Mucosa of rectum (tissue), 2 donors: Measurements from ENCODE around the gene ZBTB43.

Experiments
- H3K27ac ChIP-seq, 2 donors: one replicate each; pipeline ENCODE4 v1.7.0; 2013; ENCODE audit warnings: inconsistent platforms in 2 of 2, low read depth in 2 of 2, low read length in 2 of 2
- H3K27me3 ChIP-seq, 2 donors: one replicate each; pipeline ENCODE4 v1.7.0; 2013; ENCODE audit warnings: low read length in 2 of 2; ENCODE audit not compliant: control insufficient read depth in 2 of 2, insufficient read depth in 2 of 2
- H3K36me3 ChIP-seq, 2 donors: one replicate each; pipeline ENCODE4 v1.7.0; 2013; ENCODE audit warnings: low read length in 2 of 2; ENCODE audit not compliant: control insufficient read depth in 2 of 2, insufficient read depth in 2 of 2
- H3K4me1 ChIP-seq, 2 donors: one replicate each; pipeline ENCODE4 v1.7.0; 2013; ENCODE audit warnings: low read length in 2 of 2, mild to moderate bottlenecking in 1 of 2; ENCODE audit not compliant: control insufficient read depth in 2 of 2, insufficient read depth in 2 of 2
- H3K4me3 ChIP-seq, 2 donors: one replicate each; pipeline ENCODE4 v1.7.0; 2013; ENCODE audit warnings: low read length in 2 of 2
- H3K9ac ChIP-seq, 2 donors: one replicate each; pipeline ENCODE4 v1.7.0; 2013; ENCODE audit warnings: low read length in 2 of 2, low read depth in 1 of 2, mild to moderate bottlenecking in 1 of 2
- H3K9me3 ChIP-seq, 2 donors: one replicate each; pipeline ENCODE4 v1.7.0; 2013; ENCODE audit warnings: low read length in 2 of 2; ENCODE audit not compliant: control insufficient read depth in 2 of 2
- donor health status: healthy.
- donor health status: Normal muscosa, but diverticular disease.

Gene ZBTB43

GRCh38 chr9:126862104-126862761 lies 57.4 kb downstream of the ZBTB43 start:
- Histone ChIP-seq H3K27me3 (peaks cover 0 to 3% of the 10 kb centered on the region in 2 donors), H3K9me3 (no peaks in the 10 kb centered on the region), H3K36me3 (peaks cover 8 to 11% of the 10 kb centered on the region in 2 donors), H3K9ac (peak overlapping the region; percentile 49 to 84), H3K4me1 (peaks cover 21 to 23% of the 10 kb centered on the region in 2 donors), H3K27ac (peak overlapping the region; percentile 34 to 84), H3K4me3 (peak overlapping the region; percentile 31 to 88)

- Histone ChIP-seq H3K4me3 (no peak overlapping the region), H3K36me3 (peaks cover 16 to 20% of the 10 kb centered on the region in 2 donors), H3K4me1 (peaks cover 21 to 22% of the 10 kb centered on the region in 2 donors)
These were observed 59.9 kb downstream of the ZBTB43 start for GRCh38 chr9:126864771-126865170.

GRCh38 chr9:126869368-126869767 lies 64.5 kb downstream of the ZBTB43 start:
- H3K4me1 ChIP-seq = no peaks in the 10 kb centered on the region
- no peak overlapping the region for H3K4me3 ChIP-seq
- peaks cover 10 to 15% of the 10 kb centered on the region in 2 donors for H3K36me3 ChIP-seq
- no peaks in the 10 kb centered on the region for H3K9me3 ChIP-seq
- H3K9ac ChIP-seq = no peak overlapping the region
- no peaks in the 10 kb centered on the region for H3K27me3 ChIP-seq
- H3K27ac ChIP-seq = no peak overlapping the region

More at GRCh38 chr9:126864771-126865170, 59.9 kb downstream of the ZBTB43 start:
- H3K9me3 ChIP-seq = no peaks in the 10 kb centered on the region
- no peaks in the 10 kb centered on the region for H3K27me3 ChIP-seq
- H3K27ac ChIP-seq = no peak overlapping the region
- H3K9ac ChIP-seq = no peak overlapping the region

GRCh38 chr9:126872516-126872915 lies 67.7 kb downstream of the ZBTB43 start:
- no peaks in the 10 kb centered on the region for H3K27me3 ChIP-seq
- no peak overlapping the region for H3K4me3 ChIP-seq
- H3K27ac ChIP-seq = no peak overlapping the region
- peaks cover 8 to 9% of the 10 kb centered on the region in 2 donors for H3K36me3 ChIP-seq
- H3K4me1 ChIP-seq = no peaks in the 10 kb centered on the region
- H3K9ac ChIP-seq = no peak overlapping the region
- no peaks in the 10 kb centered on the region for H3K9me3 ChIP-seq

- Histone ChIP-seq H3K36me3 (peaks cover 5 to 6% of the 10 kb centered on the region in 2 donors), H3K4me3 (no peak overlapping the region), H3K4me1 (no peaks in the 10 kb centered on the region), H3K27me3 (no peaks in the 10 kb centered on the region), H3K9me3 (no peaks in the 10 kb centered on the region), H3K9ac (no peak overlapping the region), H3K27ac (no peak overlapping the region)
These were observed 69.9 kb downstream of the ZBTB43 start for GRCh38 chr9:126874546-126875314.

GRCh38 chr9:126875756-126876510 lies 71.1 kb downstream of the ZBTB43 start:
- H3K27me3 ChIP-seq = no peaks in the 10 kb centered on the region
- H3K27ac ChIP-seq = no peak overlapping the region
- H3K4me3 ChIP-seq = no peak overlapping the region
- H3K4me1 ChIP-seq = no peaks in the 10 kb centered on the region
- peaks cover 17 to 18% of the 10 kb centered on the region in 2 donors for H3K36me3 ChIP-seq
- no peaks in the 10 kb centered on the region for H3K9me3 ChIP-seq
- no peak overlapping the region for H3K9ac ChIP-seq

- Histone ChIP-seq H3K9me3 (no peaks in the 10 kb centered on the region), H3K27ac (no peak overlapping the region), H3K4me3 (no peak overlapping the region), H3K4me1 (no peaks in the 10 kb centered on the region), H3K9ac (no peak overlapping the region), H3K27me3 (no peaks in the 10 kb centered on the region), H3K36me3 (peaks cover 19 to 22% of the 10 kb centered on the region in 2 donors)
These were observed 71.7 kb downstream of the ZBTB43 start for GRCh38 chr9:126876531-126876930.

- Histone ChIP-seq H3K4me1 (no peaks in the 10 kb centered on the region), H3K9ac (no peak overlapping the region), H3K27ac (no peak overlapping the region), H3K9me3 (no peaks in the 10 kb centered on the region), H3K4me3 (no peak overlapping the region), H3K27me3 (no peaks in the 10 kb centered on the region), H3K36me3 (peaks cover 21 to 30% of the 10 kb centered on the region in 2 donors)
These were observed 72.6 kb downstream of the ZBTB43 start for GRCh38 chr9:126877418-126877817.

GRCh38 chr9:126879288-126879687 lies 74.4 kb downstream of the ZBTB43 start:
- Histone ChIP-seq H3K27ac (no peak overlapping the region), H3K9me3 (no peaks in the 10 kb centered on the region), H3K4me1 (no peaks in the 10 kb centered on the region), H3K9ac (no peak overlapping the region), H3K27me3 (no peaks in the 10 kb centered on the region), H3K4me3 (no peak overlapping the region), H3K36me3 (peaks cover 25 to 42% of the 10 kb centered on the region in 2 donors)
